Hippocampal formation (tissue), 2 donors: ENCODE measurements around the gene KCTD7.
"Not testable (repeated sequence)": the region's sequence is repeated elsewhere in the genome, so short reads cannot be mapped to it uniquely, and the experiment has no call there.

Source experiments
- DNase-seq, 2 donors: peaks; one replicate each; lab custom pipeline; 2025; lab: John Stamatoyannopoulos, UW

Gene KCTD7

DNA sequence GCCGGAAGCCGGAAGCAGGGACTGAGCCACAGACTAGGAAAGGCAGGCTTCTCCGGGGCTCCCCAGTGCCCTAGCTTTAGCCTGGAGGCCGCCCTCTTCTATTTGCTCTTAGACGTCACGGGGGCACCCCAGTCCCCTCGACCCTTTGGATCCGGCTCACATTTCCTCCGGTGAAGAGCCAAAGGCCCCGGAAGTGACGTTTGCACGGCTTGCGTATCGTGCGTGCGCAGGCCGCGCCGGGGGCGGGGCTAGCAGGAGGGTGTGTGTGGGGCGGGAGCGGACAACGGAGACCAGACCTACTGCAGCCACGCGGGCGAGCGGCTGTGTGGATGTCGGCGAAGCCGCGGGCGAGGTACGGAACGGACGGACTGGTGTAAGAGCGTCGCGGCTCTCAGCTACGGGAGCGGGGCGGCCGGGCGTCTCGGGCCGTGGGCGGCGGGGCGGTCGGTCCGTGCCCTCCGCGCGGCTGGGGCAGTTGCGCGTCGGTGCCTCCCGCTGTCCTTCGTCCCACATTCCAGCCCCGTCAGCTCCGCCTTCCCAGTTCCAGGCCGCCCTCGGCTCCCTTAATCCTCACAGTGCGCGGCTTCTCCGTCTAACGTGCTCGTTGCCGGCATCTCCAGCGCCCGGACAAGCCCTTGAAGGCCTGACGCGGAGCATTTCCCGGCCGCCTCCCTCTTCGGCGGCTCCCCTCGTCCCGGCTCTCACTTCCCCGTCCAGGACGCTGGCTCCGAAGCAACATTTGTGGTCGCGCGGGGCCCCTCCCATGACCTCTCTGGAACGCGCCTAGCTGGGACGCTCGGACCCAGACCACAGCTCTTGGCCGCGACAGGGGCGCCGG is 25.8 kb downstream of the KCTD7 start:
- peak; percentile 96 to 97 for DNase-seq

DNA sequence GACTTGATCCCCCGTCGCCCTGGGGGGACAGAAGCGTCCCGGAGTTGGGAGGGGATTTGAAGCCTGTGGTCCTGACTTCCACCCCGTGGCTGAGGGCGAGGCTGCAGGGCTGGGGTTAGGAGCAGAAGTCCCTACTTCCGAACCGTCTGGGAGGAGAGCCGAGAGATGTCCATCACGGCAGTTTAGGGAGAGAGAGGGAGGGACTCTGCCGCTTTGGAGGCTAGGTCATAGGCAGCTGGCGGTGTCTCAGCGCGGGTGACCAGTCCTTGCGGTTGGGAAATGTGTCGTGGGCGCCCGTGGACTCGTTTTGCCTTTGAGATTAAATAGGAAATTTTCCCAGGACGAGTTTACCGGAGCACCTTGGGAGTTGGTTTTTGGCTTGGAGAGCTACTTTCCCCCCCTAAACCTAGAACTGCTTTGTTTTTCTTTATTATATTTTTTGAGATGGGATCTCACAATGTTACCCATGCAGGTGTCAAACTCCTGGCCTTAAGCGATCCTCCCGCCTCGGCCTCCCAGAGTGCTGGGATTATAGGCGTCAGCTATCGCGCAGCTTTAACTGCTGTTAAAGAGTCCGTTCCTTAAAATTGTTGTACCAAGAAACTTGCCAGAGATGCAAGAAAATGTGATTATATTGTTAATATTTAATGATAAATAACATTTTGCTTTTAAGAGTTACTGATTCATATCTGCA is 26.6 kb downstream of the KCTD7 start:
- DNase-seq, result not testable (repeated sequence)

DNA sequence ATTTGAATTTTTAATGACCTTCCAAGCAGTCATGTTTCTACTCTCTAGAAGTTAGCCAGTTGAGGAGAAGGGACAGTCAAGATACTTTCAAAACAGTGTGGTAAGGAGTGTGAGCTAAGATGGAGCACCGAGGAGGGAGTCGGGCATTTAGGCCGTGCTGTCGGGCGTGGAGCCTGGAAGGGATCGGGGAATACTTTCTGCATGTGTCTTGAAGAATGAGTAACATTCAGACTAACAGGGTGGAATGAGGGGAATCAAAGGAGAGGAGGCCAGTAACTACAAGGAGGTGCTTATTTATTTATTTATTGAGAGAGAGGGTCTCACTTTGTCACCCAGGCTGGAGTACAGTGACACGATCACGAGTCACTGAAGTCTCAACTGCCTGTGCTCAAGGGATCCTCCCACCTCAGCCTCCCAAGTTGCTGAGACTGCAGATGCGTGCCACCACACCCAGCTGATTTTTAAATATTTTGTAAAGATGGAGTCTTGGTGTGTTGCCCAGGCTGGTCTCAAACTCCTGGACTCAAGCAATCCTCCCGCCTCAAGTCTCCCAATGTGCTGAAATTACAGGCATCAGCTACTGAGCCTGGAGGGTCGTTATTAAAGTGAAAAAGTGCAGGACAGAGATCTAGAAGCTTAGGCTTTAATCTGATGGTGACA is 27.3 kb downstream of the KCTD7 start:
- DNase-seq, result not testable (repeated sequence)

DNA sequence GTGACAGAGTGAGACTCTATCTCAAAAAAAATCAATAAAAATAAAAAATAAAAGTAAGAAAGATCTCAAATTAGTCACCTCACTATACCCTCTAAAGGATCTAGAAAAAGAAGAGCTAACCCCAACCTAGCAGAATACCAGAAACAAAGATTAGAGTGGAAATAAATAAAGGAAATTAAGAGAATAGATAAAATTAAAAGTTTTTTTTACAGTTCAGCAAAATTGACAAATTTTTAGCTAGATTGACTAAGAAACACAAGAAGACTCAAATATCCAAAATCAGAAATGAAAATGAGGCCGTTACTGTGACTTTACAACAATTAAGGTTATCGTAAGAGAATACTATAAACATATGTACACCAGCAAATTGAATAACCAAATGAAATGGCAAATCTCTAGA is 29.1 kb downstream of the KCTD7 start:
- DNase-seq, result no peak

GRCh38 chr7:66662646-66663264 is 34.1 kb downstream of the KCTD7 start:
- DNase-seq, result no peak

- no peak for DNase-seq
These were observed 36.1 kb downstream of the KCTD7 start for GRCh38 chr7:66664590-66665293.

GRCh38 chr7:66666313-66666952 is 37.8 kb downstream of the KCTD7 start:
- DNase-seq, result no peak

- DNase-seq, result no peak
These were observed 38.5 kb downstream of the KCTD7 start for GRCh38 chr7:66667023-66667728.

DNA sequence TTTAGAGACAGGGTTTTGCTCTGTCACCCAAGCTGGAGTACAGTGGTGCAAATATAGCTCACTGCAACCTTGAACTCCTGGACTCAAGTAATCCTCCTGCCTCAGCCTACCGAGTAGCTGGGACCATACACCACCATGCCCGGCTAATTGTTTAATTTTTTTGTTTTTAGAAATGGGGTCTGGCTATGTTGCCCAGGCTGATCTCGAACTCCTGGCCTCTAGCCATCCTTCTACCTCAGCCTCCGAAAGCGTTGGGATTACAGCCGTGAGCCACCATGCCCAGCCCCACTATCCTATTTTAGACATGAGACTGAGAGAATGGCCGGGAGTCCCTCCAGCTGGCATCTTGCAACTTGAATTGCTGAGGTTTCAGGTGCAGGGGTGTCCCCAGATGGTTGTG is 39.4 kb downstream of the KCTD7 start:
- DNase-seq, result no peak

GRCh38 chr7:66668677-66669076 is 40.0 kb downstream of the KCTD7 start:
- DNase-seq, result no peak

GRCh38 chr7:66669088-66669487 is 40.4 kb downstream of the KCTD7 start:
- peak; percentile 65 to 72 for DNase-seq

- no peak for DNase-seq
These were observed 40.8 kb downstream of the KCTD7 start for GRCh38 chr7:66669496-66669895.

DNA sequence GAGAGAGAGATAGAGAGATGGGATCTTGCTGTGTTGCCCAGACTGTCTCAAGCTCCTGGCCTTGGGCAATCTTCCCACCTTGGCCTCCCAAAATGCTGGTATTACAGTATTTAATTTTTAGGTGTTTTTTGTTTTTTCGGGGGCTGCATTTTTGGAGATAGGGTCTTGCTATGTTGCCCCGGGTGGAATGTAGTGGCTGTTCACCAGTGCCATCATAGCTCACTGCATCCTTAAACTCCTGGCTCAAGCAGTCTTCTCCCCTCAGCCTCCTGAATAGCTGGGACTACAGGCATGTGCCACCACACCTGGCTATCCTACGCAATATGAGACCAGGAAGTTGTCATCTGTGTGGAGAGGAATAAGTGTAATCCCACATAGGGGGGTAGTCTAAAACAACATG is 42.4 kb downstream of the KCTD7 start:
- DNase-seq, result no peak

DNA sequence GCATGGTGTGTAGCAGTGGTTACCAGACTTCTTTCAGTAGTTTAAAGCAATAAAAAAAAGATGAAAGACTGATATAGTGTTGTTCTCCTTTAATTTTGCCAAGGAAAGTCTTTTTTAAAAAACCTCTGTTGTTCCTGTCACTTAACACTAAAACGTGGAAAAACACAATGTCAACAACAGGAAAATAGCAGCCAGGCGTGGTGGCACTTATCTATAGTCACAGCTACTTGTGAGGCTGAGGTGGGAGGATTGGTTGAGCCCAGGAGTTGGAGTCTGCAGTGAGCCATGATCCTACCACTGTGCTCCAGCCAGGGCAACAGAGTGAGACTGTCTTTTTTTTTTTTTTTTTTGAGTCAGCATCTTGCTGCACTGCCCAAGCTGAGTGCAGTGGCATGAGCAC is 42.8 kb downstream of the KCTD7 start:
- not testable (repeated sequence) for DNase-seq

- DNase-seq, result not testable (repeated sequence)
These were observed 43.9 kb downstream of the KCTD7 start for GRCh38 chr7:66672432-66673123.

GRCh38 chr7:66673124-66673640 is 44.5 kb downstream of the KCTD7 start:
- DNase-seq, result not testable (repeated sequence)

DNA sequence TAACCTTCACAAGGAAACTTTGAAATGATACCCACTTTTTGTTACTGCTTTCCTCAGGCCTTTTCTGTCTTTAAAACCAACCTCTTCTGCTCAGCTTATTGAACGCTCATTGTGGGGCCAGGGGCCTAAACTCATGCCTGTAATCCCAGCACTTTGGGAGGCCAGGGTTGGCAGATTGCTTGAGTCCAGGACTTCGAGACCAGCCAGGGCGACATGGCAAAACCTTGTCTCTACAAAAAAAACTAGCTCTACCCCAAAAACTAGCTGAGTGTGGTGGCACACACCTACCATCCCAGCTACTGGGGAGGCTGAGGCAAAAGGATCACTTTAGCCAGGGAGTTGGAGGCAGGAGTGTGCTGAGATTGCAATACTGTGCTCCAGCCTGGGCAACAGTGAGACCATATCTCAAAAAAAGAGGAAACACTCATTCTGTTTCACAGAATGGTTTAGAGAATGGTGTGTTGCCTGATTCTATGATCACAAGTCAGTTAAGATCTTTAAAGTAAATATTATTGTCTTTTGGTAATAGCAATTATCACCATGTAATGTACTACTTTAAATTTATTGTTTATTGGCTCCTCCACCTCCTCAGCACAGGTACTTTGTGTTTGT is 51.1 kb downstream of the KCTD7 start:
- no peak for DNase-seq

GRCh38 chr7:66681491-66682349 is 53.0 kb downstream of the KCTD7 start:
- DNase-seq, result peak; percentile 90 to 93
